GM23338 (cell line): ENCODE data around the gene CHST15. TPM values are rescaled to one million over a fixed set of nuclear protein-coding genes. Genes with fewer than 3 reads are reported as not detected.

Source experiments
- ATAC-seq: fragments of 200-7000 bp; cut with Tn5 transposase; 3 replicates; pipeline ENCODE4 v1.9.1; 2020
- DNase-seq: peaks from one replicate; pipeline ENCODE4 v3.0.0-alpha.2; 2015; ENCODE audit warnings: low spot score
- H2AFZ ChIP-seq: fragments of 200-600 bp; sonication (generic); 2 replicates; pipeline ENCODE4 v1.8.0; 2016; ENCODE audit warnings: antibody characterized with exemption, mild to moderate bottlenecking, moderate library complexity
- H3F3A ChIP-seq: fragments of 200-600 bp; sonication (generic); replicated peaks from 2 replicates; pipeline ENCODE4 v1.8.0; 2017; ENCODE audit warnings: antibody characterized with exemption, mixed run types, low read depth
- H3K27ac ChIP-seq: fragments of 200-600 bp; sonication (generic); 2 replicates; pipeline ENCODE4 v1.6.1; 2016; ENCODE audit warnings: low read depth
- H3K27me3 ChIP-seq: fragments of 200-600 bp; sonication (generic); 2 replicates; pipeline ENCODE4 v1.8.0; 2016; ENCODE audit warnings: mild to moderate bottlenecking, mixed run types, moderate library complexity; ENCODE audit not compliant: insufficient read depth
- H3K36me3 ChIP-seq: fragments of 200-600 bp; sonication (generic); 2 replicates; pipeline ENCODE4 v1.8.0; 2016; ENCODE audit warnings: mild to moderate bottlenecking; ENCODE audit not compliant: insufficient read depth
- H3K4me1 ChIP-seq: fragments of 200-600 bp; sonication (generic); 2 replicates; pipeline ENCODE4 v1.8.0; 2016; ENCODE audit warnings: mild to moderate bottlenecking, moderate library complexity; ENCODE audit not compliant: insufficient read depth
- H3K4me2 ChIP-seq: fragments of 200-600 bp; sonication (generic); 2 replicates; pipeline ENCODE4 v1.7.1; 2017; ENCODE audit warnings: mixed run types
- H3K4me3 ChIP-seq: fragments of 200-600 bp; sonication (generic); 2 replicates; pipeline ENCODE4 v1.6.1; 2016; ENCODE audit warnings: mixed run types
- H3K79me2 ChIP-seq: fragments of 200-600 bp; sonication (generic); replicated peaks from 2 replicates; pipeline ENCODE4 v1.8.0; 2017; ENCODE audit warnings: mild to moderate bottlenecking; ENCODE audit not compliant: insufficient read depth
- H3K9me2 ChIP-seq: fragments of 200-600 bp; sonication (generic); 2 replicates; pipeline ENCODE4 v1.8.0; 2017; ENCODE audit not compliant: insufficient read depth
- H4K20me1 ChIP-seq: fragments of 200-600 bp; sonication (generic); replicated peaks from 2 replicates; pipeline ENCODE4 v1.8.0; 2017; ENCODE audit warnings: mild to moderate bottlenecking; ENCODE audit not compliant: insufficient read depth
- H3K27ac Mint-ChIP-seq: 2 replicates; pipeline ENCODE4 v1.8.0; 2020; ENCODE audit warnings: inconsistent platforms, mild to moderate bottlenecking, moderate library complexity, mixed read lengths
- H3K27me3 Mint-ChIP-seq: 3 replicates; pipeline ENCODE4 v1.8.0; 2022; ENCODE audit warnings: low read depth, mild to moderate bottlenecking, moderate library complexity, mixed read lengths, inconsistent platforms; ENCODE audit not compliant: insufficient read depth, poor library complexity
- H3K36me3 Mint-ChIP-seq: 3 replicates; pipeline ENCODE4 v1.8.0; 2021; ENCODE audit warnings: low read depth, mild to moderate bottlenecking, inconsistent platforms, moderate library complexity, mixed read lengths
- H3K4me1 Mint-ChIP-seq: 3 replicates; pipeline ENCODE4 v1.8.0; 2020; ENCODE audit warnings: mild to moderate bottlenecking, inconsistent platforms, mixed read lengths
- H3K4me3 Mint-ChIP-seq: 3 replicates; pipeline ENCODE4 v1.8.0; 2021; ENCODE audit warnings: moderate library complexity, mild to moderate bottlenecking, inconsistent platforms, mixed read lengths
- H3K9me3 Mint-ChIP-seq: 3 replicates; pipeline ENCODE4 v1.8.0; 2020; ENCODE audit warnings: moderate library complexity, mild to moderate bottlenecking, inconsistent platforms, mixed read lengths
- EZH2 ChIP-seq: fragments of 200-600 bp; sonication (generic); IDR thresholded peaks from one replicate; pipeline ENCODE4 v1.8.0; 2017; ENCODE audit warnings: antibody characterized with exemption, mild to moderate bottlenecking, low read depth; ENCODE audit not compliant: unreplicated experiment
- EZH2phosphoT487 ChIP-seq: fragments of 200-600 bp; sonication (generic); IDR thresholded peaks from one replicate; pipeline ENCODE4 v1.8.1; 2018; ENCODE audit warnings: antibody characterized with exemption; ENCODE audit not compliant: unreplicated experiment
- JUNB ChIP-seq: IDR thresholded peaks from one replicate; pipeline ENCODE4 v1.6.1; 2016; ENCODE audit warnings: antibody characterized with exemption; ENCODE audit not compliant: unreplicated experiment
- NANOG ChIP-seq: IDR thresholded peaks from 2 replicates; pipeline ENCODE4 v1.6.1; 2016; ENCODE audit warnings: antibody characterized with exemption, borderline replicate concordance
- polyA plus RNA-seq: library from polyadenylated mRNA; unstranded; fragments of >200 nt; fragmentation: Nextera tagmentation; extraction: Ambion mirVana; gene quantifications from 2 replicates; pipeline ENCODE4 v1.2.1, GENCODE V29; 2016
- total RNA-seq: library from RNA; depleted of rRNA; stranded (reverse); fragments of >200 nt; shearing (Covaris generic); gene quantifications from 2 replicates; pipeline ENCODE4 v1.2.3, GENCODE V29; 2014
- TF ChIP-seq, protein P1 (sequence below): fragments of 250-450 bp; sonication (Bioruptor Pico); IDR thresholded peaks from 2 replicates; pipeline ENCODE4 v1.5.0; 2020; ENCODE audit warnings: mild to moderate bottlenecking, moderate library complexity
- TF ChIP-seq, protein P2 (sequence below): IDR thresholded peaks from 2 replicates; pipeline ENCODE4 v1.6.1; 2016; ENCODE audit warnings: antibody characterized with exemption

Gene CHST15
- total and polyA plus RNA-seq, 2 experiments from 2014 or later = 2.6 to 11.2 TPM

DNA sequence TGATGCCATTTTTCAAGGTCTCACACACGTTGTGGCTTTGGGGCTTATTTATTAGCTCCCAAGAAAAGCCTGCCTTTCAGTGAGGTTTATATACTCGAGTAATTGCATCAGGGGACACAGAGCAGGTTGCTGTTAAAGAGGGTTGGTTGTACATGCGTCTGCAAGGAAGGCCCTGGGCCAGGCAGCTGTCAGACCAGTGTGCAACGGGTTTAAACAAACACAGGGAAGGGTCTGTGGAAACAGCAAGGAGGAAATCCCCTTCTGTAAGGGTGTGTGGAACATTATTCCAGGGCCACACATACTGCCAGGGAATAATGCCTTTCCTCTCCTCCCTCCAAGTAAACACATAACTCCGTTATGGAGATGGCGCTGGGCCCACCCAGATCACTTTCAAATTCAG is 1.7 kb upstream of the CHST15 start:
- Mint-ChIP-seq H3K4me3 (no peak overlapping the region), H3K4me1 (peaks cover 24% of the 10 kb centered on the region), H3K27ac (no peak overlapping the region), H3K27me3 (peaks cover 45% of the 10 kb centered on the region), H3K9me3 (peaks cover 12% of the 10 kb centered on the region; the same call in 2 of the 3 replicates), H3K36me3 (peaks cover 3% of the 10 kb centered on the region; the same call in 1 of the 3 replicates)
- no peak overlapping the region for H2AFZ ChIP-seq
- TF ChIP-seq JUNB (no peak), NANOG (no peak), EZH2phosphoT487 (no peak), EZH2 (no peak)
- TF ChIP-seq, protein P1, sequence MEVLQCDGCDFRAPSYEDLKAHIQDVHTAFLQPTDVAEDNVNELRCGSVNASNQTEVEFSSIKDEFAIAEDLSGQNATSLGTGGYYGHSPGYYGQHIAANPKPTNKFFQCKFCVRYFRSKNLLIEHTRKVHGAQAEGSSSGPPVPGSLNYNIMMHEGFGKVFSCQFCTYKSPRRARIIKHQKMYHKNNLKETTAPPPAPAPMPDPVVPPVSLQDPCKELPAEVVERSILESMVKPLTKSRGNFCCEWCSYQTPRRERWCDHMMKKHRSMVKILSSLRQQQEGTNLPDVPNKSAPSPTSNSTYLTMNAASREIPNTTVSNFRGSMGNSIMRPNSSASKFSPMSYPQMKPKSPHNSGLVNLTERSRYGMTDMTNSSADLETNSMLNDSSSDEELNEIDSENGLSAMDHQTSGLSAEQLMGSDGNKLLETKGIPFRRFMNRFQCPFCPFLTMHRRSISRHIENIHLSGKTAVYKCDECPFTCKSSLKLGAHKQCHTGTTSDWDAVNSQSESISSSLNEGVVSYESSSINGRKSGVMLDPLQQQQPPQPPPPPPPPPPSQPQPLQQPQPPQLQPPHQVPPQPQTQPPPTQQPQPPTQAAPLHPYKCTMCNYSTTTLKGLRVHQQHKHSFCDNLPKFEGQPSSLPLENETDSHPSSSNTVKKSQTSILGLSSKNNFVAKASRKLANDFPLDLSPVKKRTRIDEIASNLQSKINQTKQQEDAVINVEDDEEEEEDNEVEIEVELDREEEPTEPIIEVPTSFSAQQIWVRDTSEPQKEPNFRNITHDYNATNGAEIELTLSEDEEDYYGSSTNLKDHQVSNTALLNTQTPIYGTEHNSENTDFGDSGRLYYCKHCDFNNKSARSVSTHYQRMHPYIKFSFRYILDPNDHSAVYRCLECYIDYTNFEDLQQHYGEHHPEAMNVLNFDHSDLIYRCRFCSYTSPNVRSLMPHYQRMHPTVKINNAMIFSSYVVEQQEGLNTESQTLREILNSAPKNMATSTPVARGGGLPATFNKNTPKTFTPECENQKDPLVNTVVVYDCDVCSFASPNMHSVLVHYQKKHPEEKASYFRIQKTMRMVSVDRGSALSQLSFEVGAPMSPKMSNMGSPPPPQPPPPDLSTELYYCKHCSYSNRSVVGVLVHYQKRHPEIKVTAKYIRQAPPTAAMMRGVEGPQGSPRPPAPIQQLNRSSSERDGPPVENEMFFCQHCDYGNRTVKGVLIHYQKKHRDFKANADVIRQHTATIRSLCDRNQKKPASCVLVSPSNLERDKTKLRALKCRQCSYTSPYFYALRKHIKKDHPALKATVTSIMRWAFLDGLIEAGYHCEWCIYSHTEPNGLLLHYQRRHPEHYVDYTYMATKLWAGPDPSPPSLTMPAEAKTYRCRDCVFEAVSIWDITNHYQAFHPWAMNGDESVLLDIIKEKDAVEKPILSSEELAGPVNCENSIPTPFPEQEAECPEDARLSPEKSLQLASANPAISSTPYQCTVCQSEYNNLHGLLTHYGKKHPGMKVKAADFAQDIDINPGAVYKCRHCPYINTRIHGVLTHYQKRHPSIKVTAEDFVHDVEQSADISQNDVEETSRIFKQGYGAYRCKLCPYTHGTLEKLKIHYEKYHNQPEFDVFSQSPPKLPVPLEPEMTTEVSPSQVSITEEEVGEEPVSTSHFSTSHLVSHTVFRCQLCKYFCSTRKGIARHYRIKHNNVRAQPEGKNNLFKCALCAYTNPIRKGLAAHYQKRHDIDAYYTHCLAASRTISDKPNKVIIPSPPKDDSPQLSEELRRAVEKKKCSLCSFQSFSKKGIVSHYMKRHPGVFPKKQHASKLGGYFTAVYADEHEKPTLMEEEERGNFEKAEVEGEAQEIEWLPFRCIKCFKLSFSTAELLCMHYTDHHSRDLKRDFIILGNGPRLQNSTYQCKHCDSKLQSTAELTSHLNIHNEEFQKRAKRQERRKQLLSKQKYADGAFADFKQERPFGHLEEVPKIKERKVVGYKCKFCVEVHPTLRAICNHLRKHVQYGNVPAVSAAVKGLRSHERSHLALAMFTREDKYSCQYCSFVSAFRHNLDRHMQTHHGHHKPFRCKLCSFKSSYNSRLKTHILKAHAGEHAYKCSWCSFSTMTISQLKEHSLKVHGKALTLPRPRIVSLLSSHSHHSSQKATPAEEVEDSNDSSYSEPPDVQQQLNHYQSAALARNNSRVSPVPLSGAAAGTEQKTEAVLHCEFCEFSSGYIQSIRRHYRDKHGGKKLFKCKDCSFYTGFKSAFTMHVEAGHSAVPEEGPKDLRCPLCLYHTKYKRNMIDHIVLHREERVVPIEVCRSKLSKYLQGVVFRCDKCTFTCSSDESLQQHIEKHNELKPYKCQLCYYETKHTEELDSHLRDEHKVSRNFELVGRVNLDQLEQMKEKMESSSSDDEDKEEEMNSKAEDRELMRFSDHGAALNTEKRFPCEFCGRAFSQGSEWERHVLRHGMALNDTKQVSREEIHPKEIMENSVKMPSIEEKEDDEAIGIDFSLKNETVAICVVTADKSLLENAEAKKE = no peak
- TF ChIP-seq, protein P2, sequence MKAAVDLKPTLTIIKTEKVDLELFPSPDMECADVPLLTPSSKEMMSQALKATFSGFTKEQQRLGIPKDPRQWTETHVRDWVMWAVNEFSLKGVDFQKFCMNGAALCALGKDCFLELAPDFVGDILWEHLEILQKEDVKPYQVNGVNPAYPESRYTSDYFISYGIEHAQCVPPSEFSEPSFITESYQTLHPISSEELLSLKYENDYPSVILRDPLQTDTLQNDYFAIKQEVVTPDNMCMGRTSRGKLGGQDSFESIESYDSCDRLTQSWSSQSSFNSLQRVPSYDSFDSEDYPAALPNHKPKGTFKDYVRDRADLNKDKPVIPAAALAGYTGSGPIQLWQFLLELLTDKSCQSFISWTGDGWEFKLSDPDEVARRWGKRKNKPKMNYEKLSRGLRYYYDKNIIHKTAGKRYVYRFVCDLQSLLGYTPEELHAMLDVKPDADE = no peak
- DNase-seq = no peak
- no peak overlapping the region for H3K4me3 ChIP-seq
- no peaks in the 10 kb centered on the region for H3K36me3 ChIP-seq
- H3K4me1 ChIP-seq = peaks cover 12% of the 10 kb centered on the region
- H3K79me2 ChIP-seq = peaks cover 8% of the 10 kb centered on the region
- ATAC-seq = no peak
- H4K20me1 ChIP-seq = peaks cover 7% of the 10 kb centered on the region; the same call in 1 of the 2 replicates
- H3K9me2 ChIP-seq = no peaks in the 10 kb centered on the region
- no peak overlapping the region for H3K27ac ChIP-seq
- H3F3A ChIP-seq = peaks cover 10% of the 10 kb centered on the region; the same call in 1 of the 2 replicates
- peaks cover 39% of the 10 kb centered on the region for H3K27me3 ChIP-seq
- no peak overlapping the region for H3K4me2 ChIP-seq
